Coronary artery (tissue), 2 donors: Measurements from ENCODE around the gene PTPRR.

ENCODE experiments used
- DNase-seq: peaks from one replicate; pipeline ENCODE4 v3.0.0-alpha.2; 2017; ENCODE audit warnings: low spot score
- H3K27ac ChIP-seq, 2 donors: fragments of 200-600 bp; sonication (generic); one replicate each; pipeline ENCODE4 v1.5.1; 2016 to 2019
- H3K4me3 ChIP-seq: fragments of 200-600 bp; sonication (generic); 2 replicates; pipeline ENCODE4 v1.5.1; 2016; ENCODE audit warnings: mild to moderate bottlenecking, moderate library complexity
- TF ChIP-seq, protein P1 (sequence below): fragments of 200-600 bp; sonication (generic); IDR thresholded peaks from one replicate; pipeline ENCODE4 v1.5.1; 2019; ENCODE audit warnings: antibody characterized with exemption

PTPRR gene

DNA sequence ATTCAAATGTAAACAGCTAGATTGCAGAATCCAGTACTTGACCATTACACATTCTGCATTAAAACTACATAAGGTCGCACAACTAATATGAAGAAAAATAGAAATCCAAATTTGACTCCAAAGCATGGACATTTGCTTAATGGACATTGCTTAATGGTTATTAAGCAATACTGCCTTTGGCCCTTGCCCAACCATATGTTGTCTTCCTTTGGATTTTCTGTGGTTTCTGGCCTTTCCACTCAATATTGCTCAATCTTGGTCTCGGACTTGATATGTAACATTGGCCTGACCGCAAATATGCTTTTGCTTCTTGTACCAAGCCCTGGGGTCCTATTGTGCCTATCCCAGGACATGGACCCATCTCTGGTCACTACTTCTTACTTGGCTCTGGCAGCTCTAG lies 67.2 kb downstream of the PTPRR start:
- DNase-seq = no peak
- Histone ChIP-seq H3K27ac (peak overlapping the region in 1 of 2 donors; percentile 34), H3K4me3 (no peak overlapping the region)
- TF ChIP-seq, protein P1, sequence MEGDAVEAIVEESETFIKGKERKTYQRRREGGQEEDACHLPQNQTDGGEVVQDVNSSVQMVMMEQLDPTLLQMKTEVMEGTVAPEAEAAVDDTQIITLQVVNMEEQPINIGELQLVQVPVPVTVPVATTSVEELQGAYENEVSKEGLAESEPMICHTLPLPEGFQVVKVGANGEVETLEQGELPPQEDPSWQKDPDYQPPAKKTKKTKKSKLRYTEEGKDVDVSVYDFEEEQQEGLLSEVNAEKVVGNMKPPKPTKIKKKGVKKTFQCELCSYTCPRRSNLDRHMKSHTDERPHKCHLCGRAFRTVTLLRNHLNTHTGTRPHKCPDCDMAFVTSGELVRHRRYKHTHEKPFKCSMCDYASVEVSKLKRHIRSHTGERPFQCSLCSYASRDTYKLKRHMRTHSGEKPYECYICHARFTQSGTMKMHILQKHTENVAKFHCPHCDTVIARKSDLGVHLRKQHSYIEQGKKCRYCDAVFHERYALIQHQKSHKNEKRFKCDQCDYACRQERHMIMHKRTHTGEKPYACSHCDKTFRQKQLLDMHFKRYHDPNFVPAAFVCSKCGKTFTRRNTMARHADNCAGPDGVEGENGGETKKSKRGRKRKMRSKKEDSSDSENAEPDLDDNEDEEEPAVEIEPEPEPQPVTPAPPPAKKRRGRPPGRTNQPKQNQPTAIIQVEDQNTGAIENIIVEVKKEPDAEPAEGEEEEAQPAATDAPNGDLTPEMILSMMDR = no peak

DNA sequence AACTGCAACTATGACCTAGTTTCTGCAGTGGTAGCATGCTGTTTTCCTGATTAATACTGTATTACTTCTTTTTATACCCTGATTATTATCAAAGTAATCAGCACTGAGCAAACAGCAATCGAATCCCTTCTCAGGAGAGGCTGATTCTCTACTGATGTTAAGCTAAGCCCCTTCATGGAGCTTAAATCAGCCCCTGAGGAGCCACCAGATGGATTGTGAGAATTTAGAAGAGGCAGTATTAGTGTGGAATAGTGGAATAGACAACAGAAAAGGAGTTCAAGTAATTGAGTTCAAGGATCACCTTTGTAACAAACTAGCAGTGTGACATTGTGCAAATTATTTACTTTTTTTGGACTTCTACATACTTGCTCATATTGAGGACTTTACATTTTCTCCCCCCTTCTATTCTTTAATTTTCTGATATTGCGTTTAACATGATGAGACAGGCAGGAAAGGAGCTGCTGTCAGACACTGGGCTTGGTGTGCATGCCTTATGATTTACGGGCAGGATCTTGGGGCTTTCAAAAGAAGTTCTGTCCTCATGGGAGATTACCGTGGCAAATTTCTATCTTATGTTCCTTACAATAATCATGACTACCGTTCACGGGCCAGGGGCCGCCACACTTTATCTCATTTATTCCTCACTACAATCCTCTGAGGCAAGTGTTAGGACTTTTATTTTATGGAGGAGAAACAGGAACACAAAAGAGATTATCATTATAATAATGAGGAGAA lies 68.0 kb downstream of the PTPRR start:
- Histone ChIP-seq H3K4me3 (no peak overlapping the region), H3K27ac (no peak overlapping the region)
- TF ChIP-seq, protein P1 = no peak
- no peak for DNase-seq

DNA sequence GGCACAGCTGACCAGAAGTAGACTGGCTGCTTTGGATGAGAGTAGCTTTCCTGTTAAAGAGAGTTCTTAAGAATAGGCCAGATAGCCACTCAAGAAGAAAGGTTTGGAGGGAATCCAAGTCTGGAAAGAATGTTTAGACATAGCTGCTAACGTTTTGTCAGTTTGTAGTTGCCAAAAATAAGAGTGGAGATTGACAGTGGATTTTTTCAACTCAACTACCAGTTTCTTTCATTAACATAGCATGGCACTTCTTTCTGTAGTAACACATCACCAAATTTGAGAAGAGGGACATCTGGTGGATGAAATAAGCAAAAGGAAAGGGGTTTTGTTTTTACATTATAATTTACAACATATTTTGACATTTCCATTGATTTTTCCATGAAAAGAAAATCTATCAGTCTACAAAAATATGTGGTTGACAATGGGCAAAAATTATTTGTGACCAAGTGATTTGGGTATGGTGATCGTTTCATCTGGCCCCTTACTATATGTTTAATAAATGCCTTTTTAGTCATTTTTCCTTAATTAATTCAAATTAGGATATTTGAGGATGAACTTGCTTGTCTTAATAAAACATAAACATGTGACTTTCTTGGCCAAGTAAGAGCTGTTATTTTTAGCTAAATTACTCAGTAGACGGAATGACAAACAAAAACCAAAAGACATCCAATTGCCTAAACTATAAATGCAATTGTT lies 71.1 kb downstream of the PTPRR start:
- Histone ChIP-seq H3K4me3 (no peak overlapping the region), H3K27ac (no peak overlapping the region)
- DNase-seq = no peak
- TF ChIP-seq, protein P1 = no peak

DNA sequence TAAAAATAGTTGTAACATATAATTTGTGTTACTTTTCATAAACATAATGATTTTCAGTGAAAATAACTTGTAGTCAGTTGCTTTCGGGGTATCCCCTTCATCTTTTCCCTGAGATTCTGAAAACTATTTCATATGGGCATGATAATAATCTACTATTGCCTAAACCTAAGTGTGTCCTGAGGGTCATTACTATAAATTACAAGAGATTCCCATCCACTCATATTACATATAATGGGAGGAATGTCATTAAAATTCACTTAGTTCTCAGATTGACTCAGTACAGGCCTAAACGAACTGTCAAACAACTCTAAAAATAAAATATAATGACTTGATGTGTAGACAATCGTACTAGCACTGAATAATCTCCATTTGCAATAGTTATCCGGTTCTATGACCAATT lies 72.7 kb downstream of the PTPRR start:
- Histone ChIP-seq H3K27ac (no peak overlapping the region), H3K4me3 (no peak overlapping the region)
- TF ChIP-seq, protein P1 = no peak
- no peak for DNase-seq

DNA sequence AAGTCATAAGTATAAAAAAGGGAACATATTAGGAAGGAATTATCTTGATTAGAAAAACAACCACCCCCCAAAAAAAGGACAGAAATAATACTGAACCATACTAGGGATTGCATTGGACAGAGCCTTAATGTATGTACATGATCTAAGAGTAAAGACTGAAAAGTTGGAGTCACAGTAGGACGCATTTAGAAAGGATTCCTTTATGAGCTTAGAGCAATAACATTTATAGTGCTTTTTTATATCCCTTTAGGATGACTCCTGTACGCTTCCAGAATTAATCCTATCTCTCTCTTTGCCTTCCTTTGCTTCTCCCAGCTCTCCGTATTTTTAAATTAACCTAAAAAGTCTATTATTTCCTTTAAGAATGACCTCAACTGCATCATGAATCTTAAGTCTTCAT lies 75.3 kb downstream of the PTPRR start:
- Histone ChIP-seq H3K4me3 (no peak overlapping the region), H3K27ac (no peak overlapping the region)
- TF ChIP-seq, protein P1 = no peak
- no peak for DNase-seq

DNA sequence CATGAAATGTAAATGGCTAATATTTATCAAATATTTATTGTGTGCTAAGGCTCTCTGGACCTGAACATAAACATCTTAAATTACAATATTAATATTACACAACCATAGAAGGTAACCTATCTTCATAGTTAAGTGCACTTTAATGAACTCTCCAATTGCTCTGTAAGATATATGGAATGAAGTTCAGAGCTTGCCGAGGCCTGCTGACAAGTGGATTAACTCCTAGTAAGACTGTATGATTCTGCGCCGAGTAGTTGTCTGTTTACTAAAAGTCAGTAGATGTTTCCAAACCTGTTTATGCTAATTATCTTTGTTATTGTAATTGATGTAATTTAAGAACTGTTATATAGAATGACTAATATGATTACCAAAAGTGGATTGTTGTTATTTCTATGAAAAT lies 77.2 kb downstream of the PTPRR start:
- no peak overlapping the region for H3K27ac ChIP-seq
- DNase-seq = no peak
- TF ChIP-seq, protein P1 = no peak
- no peak overlapping the region for H3K4me3 ChIP-seq

DNA sequence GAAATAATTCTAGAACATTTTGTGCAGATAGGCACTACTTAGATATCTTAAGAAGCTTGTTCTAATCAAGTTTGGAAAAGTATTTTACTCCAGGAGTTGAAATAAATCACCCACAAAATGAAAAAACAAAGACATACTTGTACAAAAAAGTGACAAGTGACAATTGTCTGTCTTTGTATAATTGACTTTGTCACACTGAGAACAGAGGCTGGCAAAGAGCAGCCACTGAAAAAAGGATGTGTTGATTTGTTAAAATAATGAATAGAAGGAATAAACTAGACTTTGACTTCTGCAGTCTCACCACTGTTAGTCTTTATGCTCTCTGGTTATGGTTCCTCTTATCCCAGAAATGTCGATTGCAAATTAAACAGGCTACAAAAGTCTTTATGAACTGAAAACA lies 77.6 kb downstream of the PTPRR start:
- no peak for DNase-seq
- H3K4me3 ChIP-seq = no peak overlapping the region
- H3K27ac ChIP-seq = no peak overlapping the region
- TF ChIP-seq, protein P1 = no peak
